GM21447 (cell line): ENCODE data around the gene LIPM.
"Not testable (repeated sequence)": the region's sequence is repeated elsewhere in the genome, so short reads cannot be mapped to it uniquely, and the experiment has no call there.

Experiments
- ATAC-seq: cut with Tn5 transposase; IDR thresholded peaks from one replicate; pipeline ENCODE4 v1.9.1; 2021; ENCODE audit not compliant: unreplicated experiment

Gene LIPM

DNA sequence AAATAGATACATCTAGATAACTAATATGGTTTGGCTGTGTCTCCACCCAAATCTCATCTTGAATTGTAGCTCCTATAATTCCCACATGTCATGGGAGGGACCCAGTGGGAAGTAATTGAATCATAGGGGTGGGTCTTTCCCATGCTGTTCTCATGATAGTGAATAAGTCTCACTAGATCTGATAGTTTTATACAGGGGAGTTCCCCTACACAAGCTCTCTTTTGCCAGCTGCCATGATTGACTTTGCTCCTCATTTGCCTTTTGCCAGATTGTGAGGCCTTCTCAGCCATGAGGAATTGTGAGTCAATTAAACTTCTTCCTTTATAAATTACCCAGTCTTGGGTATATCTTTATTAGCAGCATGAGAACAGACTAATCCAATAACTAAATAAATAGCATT, 35.1 kb downstream of the LIPM start:
- ATAC-seq = not testable (repeated sequence)

DNA sequence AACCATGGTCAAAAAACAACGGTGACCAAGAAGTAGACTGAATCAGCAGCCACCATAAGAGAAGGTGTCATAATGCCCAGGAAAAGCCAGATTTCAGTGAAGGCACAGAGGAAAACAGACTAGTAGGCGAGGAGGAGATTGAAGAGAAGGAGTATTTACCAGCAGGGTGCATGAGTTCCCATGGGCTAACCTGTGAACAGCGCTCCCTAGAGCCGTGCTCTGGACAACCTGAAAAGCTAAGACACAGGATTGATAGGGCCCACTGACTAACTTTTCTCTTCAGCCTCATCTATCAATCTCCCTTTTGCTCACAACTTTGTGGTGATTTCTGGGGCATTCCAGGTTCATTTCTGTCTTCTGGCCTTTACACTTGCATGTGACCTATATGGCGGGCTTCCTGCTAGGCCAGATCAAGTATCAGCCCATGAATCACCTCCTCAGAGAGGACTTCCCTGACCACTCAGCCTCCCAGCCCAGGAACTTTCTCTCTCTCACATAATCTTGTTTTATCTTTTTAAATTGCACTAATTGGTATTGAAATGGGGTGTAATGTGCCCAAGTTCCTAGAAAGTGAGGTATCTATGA, 36.3 kb downstream of the LIPM start:
- no peak for ATAC-seq

DNA sequence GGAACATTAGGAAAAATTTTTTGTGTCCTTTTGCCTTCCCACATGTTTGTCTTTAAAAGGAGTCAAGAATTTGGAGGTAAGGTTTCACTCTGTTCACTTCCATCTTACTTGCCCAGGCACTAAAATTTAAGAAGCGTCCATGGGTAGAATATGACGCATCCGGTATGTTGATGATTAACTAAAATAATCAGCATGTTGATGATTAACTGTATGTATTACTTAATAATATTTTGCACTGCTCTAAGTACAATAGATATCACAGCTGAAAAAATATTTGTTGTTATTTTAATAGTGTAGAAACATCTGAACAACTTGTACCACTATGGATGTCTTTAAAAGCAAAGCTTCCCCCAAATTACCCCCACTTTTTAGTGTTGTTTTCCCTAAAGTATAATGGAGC, 37.6 kb downstream of the LIPM start:
- no peak for ATAC-seq

DNA sequence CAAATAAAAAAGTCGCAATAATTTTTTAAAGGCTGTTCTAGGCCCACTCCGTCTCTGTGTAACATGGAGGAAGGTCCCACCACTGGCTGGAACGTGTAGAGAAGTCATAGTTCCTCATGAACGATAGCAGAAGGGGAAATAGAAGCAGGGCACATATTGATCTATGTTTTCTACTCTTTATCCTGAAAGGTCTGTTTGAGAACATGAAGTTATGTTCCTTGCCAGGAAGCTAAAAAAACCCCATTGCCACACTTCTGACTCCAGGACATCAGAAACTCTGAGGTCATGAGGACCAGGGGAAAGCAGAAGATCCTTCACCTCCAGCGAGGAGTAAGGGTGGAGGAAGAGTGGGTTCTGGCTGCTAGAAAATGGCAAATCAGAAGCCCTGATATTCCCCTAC, 38.4 kb downstream of the LIPM start:
- no peak for ATAC-seq

DNA sequence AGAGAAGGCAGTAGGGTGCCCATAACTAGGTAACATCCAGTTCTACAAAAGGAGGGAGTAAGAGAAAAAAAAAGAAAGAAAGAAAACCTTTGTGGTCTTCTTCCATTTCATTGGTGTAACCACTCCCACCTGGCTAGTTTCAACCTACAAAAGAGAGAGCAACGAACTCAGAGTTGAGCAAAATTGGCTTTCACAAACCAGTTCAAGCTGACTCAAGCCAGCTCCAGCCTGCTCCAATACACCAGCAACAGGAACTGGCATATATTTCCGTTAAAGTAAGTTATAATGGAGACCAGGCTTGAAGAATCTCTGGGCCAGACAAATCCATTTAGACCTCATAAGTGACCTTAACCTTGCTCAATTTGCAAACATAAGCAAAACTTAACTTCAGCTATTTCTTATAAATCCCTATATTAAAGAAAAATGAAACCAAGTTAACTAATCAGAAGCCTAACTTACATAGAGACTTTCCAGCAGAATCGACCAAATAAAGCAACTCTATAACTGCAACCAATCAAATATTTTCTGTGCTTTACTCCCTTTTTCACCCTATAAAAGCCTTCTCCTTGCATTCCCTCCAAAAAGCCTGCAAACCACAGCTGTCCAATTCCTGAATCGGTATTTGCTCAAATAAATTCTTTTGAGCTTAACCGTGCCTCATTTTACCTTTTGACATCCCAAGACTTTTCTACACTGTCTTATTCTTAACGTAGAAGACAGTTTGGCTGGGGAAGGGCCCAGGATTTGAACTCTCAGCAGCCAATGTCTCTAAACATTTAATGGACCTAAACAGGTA, 39.0 kb downstream of the LIPM start:
- ATAC-seq = no peak

GRCh38 chr10:88843171-88843570, 40.6 kb downstream of the LIPM start:
- ATAC-seq = no peak

- no peak for ATAC-seq
Observed at GRCh38 chr10:88848499-88848898, 46.0 kb downstream of the LIPM start.

DNA sequence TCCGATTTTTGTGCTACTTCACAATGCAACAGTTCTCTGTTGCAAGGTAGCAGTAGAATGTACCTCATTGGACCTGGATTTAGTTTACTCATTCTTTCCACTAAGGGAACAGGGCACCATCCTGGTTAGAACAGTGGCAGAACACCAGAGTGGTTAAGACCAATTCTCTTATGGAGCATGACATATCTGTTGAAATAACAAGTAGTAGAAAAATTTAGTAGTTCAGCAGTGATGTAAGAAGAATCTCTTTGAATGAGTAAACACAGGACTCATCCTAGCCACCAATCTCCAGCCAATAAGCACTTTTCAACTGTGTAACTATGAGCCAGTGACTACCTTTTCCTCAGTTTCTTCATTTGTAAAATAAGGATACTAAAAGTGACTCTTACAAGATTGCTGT, 46.7 kb downstream of the LIPM start:
- no peak for ATAC-seq

DNA sequence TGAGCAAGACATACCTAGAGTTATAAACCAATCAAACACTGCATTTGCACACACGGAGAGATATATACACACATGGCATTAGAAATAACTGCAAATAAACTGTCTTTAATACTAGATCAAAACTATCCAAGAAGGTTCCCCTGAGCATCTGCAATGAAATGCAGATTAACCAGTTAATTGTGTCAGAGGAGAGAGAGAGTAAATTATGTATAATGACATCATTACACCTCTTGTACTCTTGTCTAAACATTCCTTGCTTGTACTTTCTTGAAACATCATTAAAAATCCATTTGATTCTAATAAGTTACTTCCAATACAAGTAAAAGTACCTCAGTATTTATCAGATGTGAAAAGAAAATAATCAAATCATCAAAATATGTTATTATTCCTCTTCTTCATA, 48.2 kb downstream of the LIPM start:
- ATAC-seq = no peak

- ATAC-seq = no peak
Observed at GRCh38 chr10:88851706-88852105, 49.2 kb downstream of the LIPM start, which contains the start of gene ANKRD22. Gene ANKRD22, minus strand, starts transcription at chr10:88851844. Its CDS starts 237 bp downstream, at chr10:88851607.

DNA sequence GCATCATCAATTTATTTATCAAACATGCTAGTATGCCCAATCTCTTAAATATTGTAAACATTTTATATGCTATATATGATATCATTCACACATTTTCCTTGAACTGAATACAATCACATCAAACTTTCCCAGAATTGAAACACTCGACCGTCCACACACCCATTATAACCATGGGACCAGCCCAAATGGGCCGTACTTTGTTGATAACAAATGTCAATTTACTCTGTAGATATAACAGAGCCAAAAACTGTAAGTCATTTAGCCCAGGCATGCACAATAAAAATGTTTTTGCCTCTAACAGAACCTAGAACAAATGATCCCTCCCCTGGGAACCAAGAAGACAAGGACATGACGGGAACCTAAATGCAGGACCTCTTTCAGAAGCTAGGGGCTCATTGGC, 49.8 kb downstream of the LIPM start:
- ATAC-seq = no peak

DNA sequence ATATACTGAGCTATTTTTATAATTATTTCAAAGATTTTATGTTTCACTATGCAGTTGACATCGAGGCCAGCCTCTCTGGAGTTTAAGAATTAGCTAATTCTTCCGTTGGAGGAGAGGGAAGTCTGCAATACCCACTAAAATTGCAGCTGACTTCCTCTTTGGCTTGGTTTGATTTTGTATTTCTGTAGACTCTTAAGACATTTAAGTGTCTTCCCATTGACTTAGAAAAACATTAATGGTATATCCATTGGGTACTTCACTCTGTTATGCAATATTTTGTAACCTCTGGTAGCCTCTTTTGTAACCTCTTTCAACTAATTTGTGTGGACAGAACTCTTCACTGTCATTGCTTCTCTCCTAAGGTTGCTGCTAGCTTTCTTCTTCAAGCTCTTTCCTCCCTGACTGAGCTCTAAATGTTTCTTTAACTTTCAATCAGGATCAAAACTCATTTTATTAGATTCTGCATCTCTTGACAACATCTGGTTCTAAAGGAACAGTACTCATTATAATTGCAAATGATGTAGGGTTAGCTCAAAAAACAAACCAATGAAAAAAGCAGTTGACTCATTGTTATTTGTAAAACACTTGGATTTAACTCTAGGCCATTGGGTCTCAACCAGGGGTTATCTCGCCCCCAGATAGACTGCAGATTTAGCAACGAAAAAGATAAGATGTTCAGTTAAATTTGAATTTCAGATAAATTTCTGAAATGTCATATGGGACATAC, 50.8 kb downstream of the LIPM start:
- no peak for ATAC-seq

- no peak for ATAC-seq
Observed at GRCh38 chr10:88854684-88855083, 52.2 kb downstream of the LIPM start.

GRCh38 chr10:88857831-88858230, 55.3 kb downstream of the LIPM start:
- no peak for ATAC-seq

DNA sequence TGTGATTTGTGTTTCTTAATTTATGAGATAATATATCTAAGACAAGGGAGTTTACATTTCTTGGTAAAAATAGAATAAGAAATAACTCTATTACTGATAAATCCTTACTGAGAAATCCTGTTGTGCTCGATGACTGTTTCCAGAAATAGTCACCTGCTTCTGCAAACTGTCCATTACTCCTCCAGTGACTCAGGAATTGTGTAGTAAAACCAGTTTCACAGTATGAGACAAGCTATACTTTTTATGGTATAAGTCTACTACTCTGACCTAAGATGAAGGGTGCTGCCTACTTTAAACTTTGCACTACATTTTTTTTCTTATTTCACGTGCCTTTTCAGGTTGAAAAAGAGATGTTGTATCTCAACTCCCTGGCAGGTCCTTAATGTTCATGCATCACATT, 56.0 kb downstream of the LIPM start:
- no peak for ATAC-seq

DNA sequence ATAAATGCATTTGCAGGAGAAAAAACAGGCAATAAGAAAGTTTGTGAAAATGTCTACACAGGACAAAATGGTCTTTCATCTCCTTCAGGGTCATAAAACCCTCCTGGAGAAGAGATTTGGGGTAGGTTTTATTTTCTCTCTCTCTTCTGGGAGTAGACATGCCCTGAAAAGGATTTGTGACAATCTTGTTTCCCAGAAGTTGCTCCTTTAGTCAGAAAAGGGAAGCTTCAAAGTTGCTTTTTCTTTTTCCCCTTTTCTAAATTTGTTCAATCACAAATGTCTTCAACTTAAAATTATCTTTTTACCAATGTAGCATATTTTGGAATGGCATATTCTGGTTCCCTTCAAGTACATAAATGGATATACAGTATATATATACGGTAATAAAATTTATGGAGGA, 58.5 kb downstream of the LIPM start:
- ATAC-seq = no peak

- no peak for ATAC-seq
Observed at GRCh38 chr10:88865281-88865876, 62.8 kb downstream of the LIPM start.

- no peak for ATAC-seq
Observed at GRCh38 chr10:88866454-88866853, 63.9 kb downstream of the LIPM start.

- ATAC-seq = peak; percentile 72
Observed at GRCh38 chr10:88870089-88870488, 67.6 kb downstream of the LIPM start.
